Hypothalamus (tissue), 51 donors: Measurements from ENCODE around the gene GRID1.
"Not testable (repeated sequence)": the region's sequence is repeated elsewhere in the genome, so short reads cannot be mapped to it uniquely, and the experiment has no call there.

Experiments used
- DNase-seq, 51 donors: peaks; one replicate each; lab custom pipeline; 2025; lab: John Stamatoyannopoulos, UW

Gene GRID1

DNA sequence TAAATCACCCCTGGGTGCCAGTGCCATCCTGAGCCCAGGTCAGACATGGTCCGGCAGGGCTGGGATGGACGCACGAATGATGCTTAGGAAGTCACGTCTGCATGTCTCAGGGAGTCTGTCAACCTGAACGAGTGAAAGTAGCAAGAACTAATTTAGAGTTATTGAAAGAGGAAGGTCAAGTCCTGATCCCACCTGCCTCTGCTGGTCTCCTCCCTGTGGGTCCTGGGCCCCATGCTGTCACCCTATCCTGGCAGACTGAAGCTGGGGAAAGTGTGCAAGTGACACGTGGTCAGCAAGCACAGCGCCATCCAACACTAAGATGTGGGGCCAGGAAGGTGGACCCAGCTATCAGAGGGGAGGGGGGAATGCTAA is 26.1 kb upstream of the GRID1 start:
- DNase-seq, result no peak

DNA sequence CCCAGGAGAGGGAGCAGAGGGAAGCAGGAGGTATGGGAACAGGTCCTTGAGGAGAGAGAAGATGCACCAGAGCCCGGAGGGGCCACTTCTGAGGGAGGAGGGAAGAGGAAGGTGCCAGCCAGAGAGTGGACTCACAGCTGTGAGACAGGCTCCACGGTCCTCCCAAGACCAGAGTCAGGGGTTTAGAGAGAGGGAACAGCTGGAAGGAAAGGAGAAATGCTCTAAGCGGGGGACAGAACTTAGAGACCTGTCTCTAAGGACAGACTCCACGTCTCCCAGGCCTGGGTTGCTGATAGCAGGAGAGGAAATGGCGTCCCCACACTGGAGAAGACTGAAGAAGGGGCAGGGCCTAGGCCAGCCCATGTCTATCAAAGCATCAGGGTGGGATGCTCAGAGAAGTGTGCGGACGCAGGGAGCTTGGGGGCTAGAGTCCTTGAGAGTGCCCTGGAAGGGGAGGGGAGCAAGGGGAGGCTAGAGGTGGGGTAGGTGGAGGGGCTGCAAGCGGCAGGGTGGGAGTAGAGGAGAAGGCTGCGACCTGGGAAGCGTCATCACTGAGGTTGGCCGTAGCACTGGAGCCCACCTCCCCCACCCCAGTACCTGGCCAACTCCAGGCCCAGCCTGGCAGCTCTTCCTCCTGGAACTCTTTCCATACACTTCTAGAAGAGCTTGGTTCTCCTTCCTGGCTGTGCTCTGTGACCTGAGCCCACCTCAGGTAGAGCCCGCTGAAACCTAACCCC is 25.6 kb upstream of the GRID1 start:
- no peak for DNase-seq

DNA sequence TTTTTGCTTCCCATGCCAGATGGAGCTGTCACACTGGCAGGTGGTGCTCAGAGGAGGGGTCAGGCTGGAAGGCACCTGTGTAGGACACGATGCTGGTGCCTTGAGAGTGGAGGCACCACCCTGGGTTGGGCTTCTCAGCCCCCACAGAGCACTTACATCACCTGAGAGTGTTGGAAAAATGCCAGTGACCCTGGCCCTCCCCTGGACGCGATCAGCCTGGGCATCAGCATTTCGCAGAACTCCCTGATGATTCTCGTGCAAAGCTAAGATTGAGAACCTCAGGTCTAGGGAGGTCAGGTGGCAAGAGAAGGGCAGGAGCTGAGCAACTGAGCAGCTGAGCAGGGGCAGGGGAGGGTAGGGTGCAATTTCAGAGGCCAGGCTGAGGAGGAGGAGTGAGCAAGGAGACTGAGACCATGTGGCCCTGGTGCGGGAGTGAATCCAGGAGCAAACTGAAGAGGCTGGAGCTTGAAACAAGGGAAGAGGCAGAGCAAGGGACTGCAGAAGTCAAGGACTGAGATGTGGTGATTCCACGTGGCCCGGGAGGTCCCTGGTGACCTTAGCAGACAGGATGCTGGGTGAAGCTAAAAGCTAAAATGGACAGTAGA is 24.7 kb upstream of the GRID1 start:
- DNase-seq, result no peak

- no peak for DNase-seq
These were observed 23.9 kb upstream of the GRID1 start for GRCh38 chr10:86390337-86391120.

DNA sequence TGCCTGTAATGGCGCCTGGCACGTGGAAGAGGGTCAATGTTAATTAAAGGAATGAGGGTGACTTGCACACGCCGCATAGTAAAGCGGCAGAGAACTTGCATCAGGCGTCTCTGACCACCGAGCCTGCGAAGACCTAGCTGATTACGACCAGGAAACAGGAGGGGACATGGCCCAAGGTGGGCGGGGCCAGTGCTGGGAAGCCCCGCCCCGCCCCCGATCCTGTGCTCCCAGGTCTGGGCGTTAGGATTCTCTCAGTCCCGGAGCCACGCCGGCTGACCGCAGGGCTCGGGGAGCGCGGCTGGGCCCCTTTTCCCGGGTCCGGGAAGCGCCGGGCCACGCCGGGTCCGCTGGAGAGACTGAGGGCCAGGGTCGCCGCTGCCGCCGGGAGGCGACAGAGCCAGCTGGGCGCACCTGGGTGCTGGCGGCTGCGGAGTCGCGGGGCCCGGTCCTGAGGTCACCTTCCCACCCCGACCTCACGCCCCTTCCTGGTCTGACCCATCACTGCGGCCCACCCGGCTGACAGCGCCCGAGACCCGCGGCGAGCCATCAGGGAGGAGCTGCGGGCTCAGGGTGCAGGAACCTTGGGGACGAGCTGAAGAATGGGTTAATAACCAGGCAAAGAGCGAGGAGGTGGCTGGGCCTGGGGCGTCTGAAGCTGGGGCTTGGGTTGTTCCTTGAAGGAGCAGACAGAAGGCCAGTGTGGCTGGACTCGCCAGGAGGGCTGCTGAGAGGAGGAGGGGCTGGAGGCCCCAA is 23.0 kb upstream of the GRID1 start:
- DNase-seq, result peak in 3 of 51 donors; percentile 9 to 20 (median 19)

- DNase-seq, result not testable (repeated sequence)
These were observed 22.5 kb upstream of the GRID1 start for GRCh38 chr10:86389109-86389440.

DNA sequence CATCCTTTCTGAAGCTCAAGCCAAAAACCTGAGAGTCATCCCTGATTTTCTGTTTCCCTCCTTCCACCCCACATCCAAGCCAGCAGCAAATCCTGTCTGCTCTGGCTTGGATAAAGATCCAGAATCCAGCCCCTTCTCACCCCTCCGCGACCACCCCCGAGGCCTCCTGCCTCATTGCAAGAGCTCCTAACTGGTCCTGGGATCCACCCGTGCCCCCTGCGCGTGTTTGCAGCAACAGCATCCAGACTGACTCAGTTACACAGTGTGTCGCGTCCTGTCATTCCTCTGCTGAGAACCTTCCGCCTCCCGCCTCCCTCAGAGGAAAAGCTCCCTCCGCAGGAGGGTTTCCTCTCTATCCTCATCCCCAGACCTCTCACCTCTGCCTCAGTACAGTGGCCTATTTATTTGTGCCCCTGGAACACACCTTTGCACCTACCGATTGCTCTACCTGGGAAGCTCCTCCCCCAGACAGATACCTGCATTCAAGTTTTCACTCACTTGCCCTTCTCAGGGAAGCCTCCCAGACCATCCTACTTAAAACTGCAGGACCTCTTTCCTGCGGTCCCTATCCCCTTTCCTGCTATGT is 21.6 kb upstream of the GRID1 start:
- no peak for DNase-seq

- no peak for DNase-seq
These were observed 20.7 kb upstream of the GRID1 start for GRCh38 chr10:86387178-86387794.

DNA sequence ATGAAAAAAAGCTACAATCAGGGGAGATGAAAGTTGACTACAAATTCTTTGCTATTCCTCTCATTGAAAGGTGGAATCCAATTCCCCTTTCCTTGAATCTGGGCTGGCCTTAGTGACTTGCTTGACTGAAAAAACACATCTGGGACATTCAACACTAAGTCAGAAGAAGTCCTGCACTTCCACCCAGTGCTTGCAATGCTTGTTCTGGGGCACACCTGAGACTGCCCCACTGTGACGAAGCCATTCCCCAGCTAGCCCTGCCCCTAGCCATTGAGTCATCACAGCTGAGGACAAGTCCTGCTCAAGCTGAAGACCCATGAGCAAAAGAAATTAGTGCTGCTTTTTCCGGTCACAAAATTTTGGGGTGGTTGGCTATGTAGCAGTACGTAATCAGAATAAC is 19.2 kb upstream of the GRID1 start:
- DNase-seq, result no peak

DNA sequence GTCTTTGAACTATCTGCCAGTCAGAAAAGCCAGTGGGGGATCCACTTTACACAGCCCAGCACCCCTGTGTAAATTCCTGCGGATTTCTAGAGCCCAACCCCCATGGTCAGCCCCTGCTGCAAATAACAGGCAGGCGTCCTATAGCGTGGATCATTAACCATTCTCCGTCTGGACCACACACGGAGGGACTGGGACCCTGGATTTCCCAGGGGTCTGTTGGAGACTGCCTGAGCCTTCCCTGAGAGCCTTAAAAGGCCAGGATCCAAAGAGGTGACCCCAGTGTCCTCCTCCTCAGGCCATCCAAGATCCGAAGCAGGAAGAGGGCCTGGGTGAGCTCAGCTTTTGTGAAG is 11.2 kb upstream of the GRID1 start:
- DNase-seq, result no peak

- DNase-seq, result peak in 43 of 51 donors; percentile 33 to 89 (median 65)
These were observed 10.5 kb upstream of the GRID1 start for GRCh38 chr10:86376852-86377796.

- no peak for DNase-seq
These were observed 9.8 kb upstream of the GRID1 start for GRCh38 chr10:86376403-86376802.

- no peak for DNase-seq
These were observed 8.6 kb upstream of the GRID1 start for GRCh38 chr10:86375204-86375603.

- DNase-seq, result no peak
These were observed 8.1 kb upstream of the GRID1 start for GRCh38 chr10:86374664-86375063.

DNA sequence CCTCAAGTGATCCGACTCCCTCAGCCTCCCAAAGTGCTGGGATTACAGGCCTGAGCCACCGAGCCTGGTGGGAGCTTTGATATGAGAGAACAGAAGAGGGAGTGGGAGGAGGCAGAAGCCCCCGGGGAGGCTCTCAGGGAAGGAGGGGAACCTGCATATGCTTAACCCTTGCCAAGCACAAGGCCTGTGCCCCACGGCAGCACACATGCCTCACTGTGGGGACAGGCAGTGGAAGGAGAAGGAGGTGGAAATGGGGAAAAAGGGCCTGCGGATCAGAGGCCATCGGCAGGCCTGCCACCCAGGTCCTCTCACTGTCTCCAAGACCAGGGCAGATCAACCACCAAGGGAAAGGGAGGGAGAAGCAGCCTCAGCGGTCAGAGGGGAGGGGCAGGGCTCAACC is 7.2 kb upstream of the GRID1 start:
- no peak for DNase-seq

DNA sequence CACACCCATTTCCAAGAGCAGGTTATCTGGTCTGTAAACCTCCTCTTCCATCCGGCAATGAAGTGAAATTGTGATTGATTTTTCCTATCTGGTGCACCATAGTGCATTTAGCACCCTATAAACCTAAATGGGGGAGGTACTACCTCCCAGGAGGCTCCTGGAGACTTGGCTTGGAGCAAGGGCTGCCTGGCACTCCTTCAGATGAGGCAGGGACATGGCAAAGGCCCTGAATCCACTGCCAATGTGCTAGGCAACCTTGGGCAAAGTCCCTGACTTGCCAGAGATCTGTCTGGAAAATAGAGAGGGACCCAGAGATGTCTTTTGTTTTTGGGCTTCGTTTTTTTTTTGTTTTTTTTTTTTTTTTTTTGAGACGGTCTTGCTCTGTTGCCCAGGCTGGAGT is 6.7 kb upstream of the GRID1 start:
- peak in 2 of 51 donors; percentile 16 to 19 for DNase-seq

- DNase-seq, result no peak
These were observed 6.2 kb upstream of the GRID1 start for GRCh38 chr10:86372784-86373239.

GRCh38 chr10:86372119-86372783 is 5.7 kb upstream of the GRID1 start:
- no peak for DNase-seq

- no peak for DNase-seq
These were observed 5.1 kb upstream of the GRID1 start for GRCh38 chr10:86371691-86372090.
